ENCODE measurements around the gene KAZN.

GRCh38 chr1:15148004-15148403, 549.5 kb downstream of the KAZN start:
- no peak for TF ChIP-seq CTCF (IDR thresholded peaks at IDR 0.05)
- TF ChIP-seq POLR2A (IDR thresholded peaks at IDR 0.05) = no peak
